OCI-LY7 (cell line): Measurements from ENCODE around the gene GOLGA3. TPM values are rescaled to one million over a fixed set of nuclear protein-coding genes. Genes with fewer than 3 reads are reported as not detected.
"Not testable (repeated sequence)": the region's sequence is repeated elsewhere in the genome, so short reads cannot be mapped to it uniquely, and the experiment has no call there.

ENCODE experiments used
- BruUV-seq: library from RNA; stranded (reverse); fragments of 400-500 nt; replicated peaks from 2 replicates; lab custom pipeline; 2021; lab: Mats Ljungman, UMichigan
- CTCF ChIA-PET: fragments of 300-600 bp; sonication (Branson Sonifier 250); formaldehyde crosslinking; loops from one replicate; lab custom pipeline; 2022; ENCODE audit warnings: antibody characterized with exemption; ENCODE audit not compliant: unreplicated experiment; lab: Charles Lee
- POLR2A ChIA-PET: fragments of 300-600 bp; sonication (Branson Sonifier 250); formaldehyde crosslinking; loops from one replicate; lab custom pipeline; 2022; ENCODE audit warnings: antibody characterized with exemption; lab: Charles Lee
- DNase-seq: peaks from one replicate; pipeline ENCODE4 v3.0.0-alpha.2; 2015; ENCODE audit warnings: low spot score
- H2AFZ ChIP-seq: fragments of 200-600 bp; sonication (generic), shearing (Covaris generic); 2 replicates; pipeline ENCODE4 v1.6.1; 2014; ENCODE audit warnings: mild to moderate bottlenecking, antibody characterized with exemption, low read length, moderate library complexity
- H3K27ac ChIP-seq: fragments of 200-600 bp; sonication (generic); 2 replicates; pipeline ENCODE4 v1.5.1; 2014; ENCODE audit warnings: mixed run types, low read depth, mild to moderate bottlenecking, moderate library complexity, low read length, inconsistent platforms; ENCODE audit not compliant: poor library complexity, severe bottlenecking
- H3K36me3 ChIP-seq: fragments of 200-600 bp; sonication (generic); 2 replicates; pipeline ENCODE4 v1.6.1; 2014; ENCODE audit warnings: mild to moderate bottlenecking, antibody characterized with exemption, low read length, moderate library complexity, mixed read lengths; ENCODE audit not compliant: insufficient read depth
- H3K4me1 ChIP-seq: fragments of 200-600 bp; sonication (generic); 2 replicates; pipeline ENCODE4 v1.5.1; 2014; ENCODE audit warnings: mild to moderate bottlenecking, low read length; ENCODE audit not compliant: insufficient read depth, poor library complexity, severe bottlenecking
- H3K4me2 ChIP-seq: fragments of 200-600 bp; sonication (generic); 2 replicates; pipeline ENCODE4 v1.6.1; 2014; ENCODE audit warnings: mild to moderate bottlenecking, low read length
- H3K4me3 ChIP-seq: fragments of 200-600 bp; sonication (generic); 2 replicates; pipeline ENCODE4 v1.5.1; 2014; ENCODE audit warnings: mild to moderate bottlenecking, low read depth, low read length; ENCODE audit not compliant: poor library complexity, severe bottlenecking
- H3K79me2 ChIP-seq: fragments of 200-600 bp; sonication (generic); 2 replicates; pipeline ENCODE4 v1.6.1; 2016; ENCODE audit warnings: low read depth, mild to moderate bottlenecking, low read length, moderate library complexity, mixed read lengths; ENCODE audit not compliant: insufficient read depth
- H3K9me2 ChIP-seq: fragments of 200-600 bp; sonication (generic); 2 replicates; pipeline ENCODE4 v1.6.1; 2016; ENCODE audit warnings: mild to moderate bottlenecking, low read length, mixed read lengths; ENCODE audit not compliant: insufficient read depth
- H3K9me3 ChIP-seq: fragments of 200-600 bp; sonication (generic); 2 replicates; pipeline ENCODE4 v1.6.1; 2014; ENCODE audit warnings: mild to moderate bottlenecking, mixed run types, low read length, mixed read lengths
- H4K20me1 ChIP-seq: fragments of 200-600 bp; sonication (generic); 2 replicates; pipeline ENCODE4 v1.6.1; 2014; ENCODE audit warnings: mild to moderate bottlenecking, antibody characterized with exemption, low read length, moderate library complexity, mixed read lengths; ENCODE audit not compliant: insufficient read depth
- CTCF ChIP-seq: fragments of 200-600 bp; sonication (generic); conservative IDR thresholded peaks from 2 replicates; pipeline ENCODE4 v1.5.1; 2014; ENCODE audit warnings: mild to moderate bottlenecking, antibody characterized with exemption, low read length, moderate library complexity, mixed read lengths
- EZH2phosphoT487 ChIP-seq: fragments of 200-600 bp; sonication (generic); IDR thresholded peaks from 2 replicates; pipeline ENCODE4 v1.6.1; 2018; ENCODE audit warnings: low read depth, borderline replicate concordance, mild to moderate bottlenecking, mixed run types, antibody characterized with exemption, low read length, moderate library complexity, mixed read lengths
- intact Hi-C: fragments of 100-400 bp; cut with micrococcal nuclease; formaldehyde crosslinking; loops from one replicate; pipeline ENCODE4 v1.10.0; 2022; ENCODE audit not compliant: unreplicated experiment
- total RNA-seq, 2 experiments: library from RNA; depleted of rRNA in 1 of 2; stranded (reverse); fragments of >200 nt in 1 of 2; shearing (Covaris generic) in 1 of 2; gene quantifications; 2 replicates each; pipeline ENCODE4 v1.2.3, GENCODE V29; 2014 to 2022

The GOLGA3 gene
- total RNA-seq, 2 experiments from 2014 or later: 51.2 to 77.9 TPM

- Histone ChIP-seq H4K20me1 (no peaks in the 10 kb centered on the region), H3K27ac (no peak overlapping the region), H3K4me2 (no peak overlapping the region), H3K36me3 (peaks cover 71% of the 10 kb centered on the region), H3K4me1 (no peaks in the 10 kb centered on the region), H3K9me3 (no peaks in the 10 kb centered on the region), H3K4me3 (no peak overlapping the region), H3K9me2 (no peaks in the 10 kb centered on the region), H2AFZ (no peak overlapping the region), H3K79me2 (no peaks in the 10 kb centered on the region)
- no TSS peak for BruUV-seq
- ChIA-PET POLR2A (no interaction called here), CTCF (no interaction called here)
- intact Hi-C loops: no loop called here
- TF ChIP-seq CTCF: no peak
- no peak for DNase-seq
Measured at GRCh38 chr12:132861558-132861957, 32.9 kb upstream of the GOLGA3 start.

GRCh38 chr12:132858718-132859266 is 30.1 kb upstream of the GOLGA3 start:
- Histone ChIP-seq H3K9me3 (no peaks in the 10 kb centered on the region), H3K36me3 (peaks cover 63% of the 10 kb centered on the region), H4K20me1 (no peaks in the 10 kb centered on the region), H3K79me2 (no peaks in the 10 kb centered on the region), H3K27ac (no peak overlapping the region), H2AFZ (no peak overlapping the region), H3K4me1 (no peaks in the 10 kb centered on the region), H3K4me2 (no peak overlapping the region), H3K9me2 (no peaks in the 10 kb centered on the region), H3K4me3 (no peak overlapping the region)
- DNase-seq: no peak
- POLR2A ChIA-PET: no interaction called here
- TF ChIP-seq EZH2phosphoT487 (no peak), CTCF (no peak)
- BruUV-seq: no TSS peak
- CTCF ChIA-PET: no interaction called here
- intact Hi-C loops: no loop called here

GRCh38 chr12:132857019-132857418 is 28.4 kb upstream of the GOLGA3 start:
- H3K27ac ChIP-seq, intact Hi-C loops, H3K4me1 ChIP-seq, H3K79me2 ChIP-seq, H3K4me3 ChIP-seq, H2AFZ ChIP-seq, H4K20me1 ChIP-seq, H3K9me2 ChIP-seq, H3K9me3 ChIP-seq, DNase-seq, POLR2A ChIA-PET, BruUV-seq, H3K4me2 ChIP-seq, CTCF ChIA-PET: not testable (repeated sequence)
- peaks cover 74% of the 10 kb centered on the region for H3K36me3 ChIP-seq
